HG02623 (cell line): ENCODE results near the gene RNF220.

Experiments used
- ATAC-seq: cut with Tn5 transposase; IDR thresholded peaks from one replicate; pipeline ENCODE4 v1.9.1; 2021; ENCODE audit warnings: moderate library complexity; ENCODE audit not compliant: unreplicated experiment

Gene RNF220

DNA sequence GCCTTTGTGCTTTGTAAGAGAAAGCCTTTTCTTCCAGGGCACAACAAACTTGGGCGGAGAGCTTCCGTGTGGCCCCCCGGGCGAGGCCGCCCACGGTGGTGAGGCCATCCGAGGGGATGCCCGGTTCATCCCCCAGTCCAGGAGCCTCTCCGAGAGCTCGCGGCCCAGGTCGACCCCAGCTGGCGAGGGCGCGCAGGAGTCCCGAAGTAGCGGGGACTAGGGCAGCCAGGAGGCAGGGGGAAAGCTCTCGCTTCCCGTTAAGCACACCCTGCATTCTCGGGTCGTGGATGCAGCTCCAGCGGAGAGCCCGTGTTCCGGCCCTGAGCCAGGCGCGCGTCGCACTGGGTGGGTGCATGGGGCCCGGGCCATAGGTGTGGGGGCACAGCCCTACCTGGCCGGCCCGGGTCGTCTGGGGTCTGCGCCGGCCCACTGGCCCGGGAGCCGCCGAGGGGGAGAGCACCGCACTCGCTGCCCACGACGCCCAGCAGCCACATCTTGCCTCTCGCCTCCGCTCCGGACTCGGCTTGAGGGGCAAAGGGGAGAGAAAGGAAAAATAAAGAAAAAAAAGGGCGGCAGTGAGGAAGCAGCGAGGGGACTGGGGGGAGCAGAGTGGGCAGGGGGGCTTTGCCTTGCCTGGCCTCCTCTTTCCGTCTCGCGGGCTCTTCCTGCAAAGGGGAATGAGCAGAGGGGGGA lies 1.8 kb downstream of the RNF220 start:
- no peak for ATAC-seq

DNA sequence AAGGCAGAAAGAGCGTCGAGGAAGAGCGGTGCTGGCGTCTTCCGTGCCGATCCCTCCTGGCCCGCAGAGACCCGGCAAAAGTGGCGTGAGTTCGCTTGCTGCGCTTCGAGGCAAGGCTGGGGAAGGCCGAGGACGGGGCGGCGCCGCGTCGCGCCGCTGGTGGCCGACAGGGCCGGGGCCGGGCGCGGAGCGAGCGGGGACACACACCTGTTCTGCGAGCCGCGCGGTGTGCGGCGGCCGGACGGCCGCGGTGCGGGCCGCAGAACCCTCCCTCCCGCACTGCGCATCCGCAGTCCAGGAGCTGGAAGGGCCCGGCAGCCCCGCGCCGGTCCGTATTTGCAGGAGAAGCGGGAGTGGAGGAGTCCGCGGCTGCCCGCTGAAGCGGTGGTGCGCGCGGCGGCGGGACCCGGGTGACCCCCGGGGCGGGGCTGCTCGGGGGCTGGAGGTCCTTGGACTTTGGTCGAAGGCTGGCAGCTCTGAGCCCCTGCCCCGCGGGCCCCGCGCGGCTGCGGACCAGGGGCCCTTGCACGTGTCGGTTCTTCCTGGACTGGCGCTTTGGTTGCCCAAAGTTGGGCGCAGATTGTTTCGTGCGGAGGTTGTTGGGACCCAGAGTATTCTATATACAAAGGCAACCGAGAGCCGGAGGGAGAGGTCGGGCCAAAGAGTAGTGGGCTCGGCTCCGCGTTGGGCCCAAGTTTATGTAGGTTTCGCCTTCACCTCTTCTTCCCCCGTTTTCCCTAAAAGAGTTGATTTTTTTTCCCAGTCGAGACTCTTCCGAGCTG lies 2.6 kb downstream of the RNF220 start:
- no peak for ATAC-seq

DNA sequence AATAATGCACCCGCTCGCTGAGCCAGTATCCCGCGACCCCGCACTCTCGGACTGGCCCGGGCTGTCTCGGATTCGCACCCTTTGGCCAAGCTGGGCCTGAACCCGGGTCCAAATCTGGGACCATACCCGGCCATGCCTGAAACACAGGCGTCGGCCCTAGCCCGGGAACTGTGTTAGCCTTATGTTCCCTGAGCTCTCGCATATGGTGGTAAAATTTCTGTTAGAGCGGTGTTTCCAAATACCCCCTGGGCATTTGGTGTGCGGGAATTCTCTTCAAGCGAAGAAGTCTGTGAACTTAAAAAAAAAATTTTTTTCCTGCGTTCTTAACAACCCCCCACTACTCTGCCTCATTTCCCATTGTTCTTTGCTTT lies 3.1 kb downstream of the RNF220 start:
- no peak for ATAC-seq

DNA sequence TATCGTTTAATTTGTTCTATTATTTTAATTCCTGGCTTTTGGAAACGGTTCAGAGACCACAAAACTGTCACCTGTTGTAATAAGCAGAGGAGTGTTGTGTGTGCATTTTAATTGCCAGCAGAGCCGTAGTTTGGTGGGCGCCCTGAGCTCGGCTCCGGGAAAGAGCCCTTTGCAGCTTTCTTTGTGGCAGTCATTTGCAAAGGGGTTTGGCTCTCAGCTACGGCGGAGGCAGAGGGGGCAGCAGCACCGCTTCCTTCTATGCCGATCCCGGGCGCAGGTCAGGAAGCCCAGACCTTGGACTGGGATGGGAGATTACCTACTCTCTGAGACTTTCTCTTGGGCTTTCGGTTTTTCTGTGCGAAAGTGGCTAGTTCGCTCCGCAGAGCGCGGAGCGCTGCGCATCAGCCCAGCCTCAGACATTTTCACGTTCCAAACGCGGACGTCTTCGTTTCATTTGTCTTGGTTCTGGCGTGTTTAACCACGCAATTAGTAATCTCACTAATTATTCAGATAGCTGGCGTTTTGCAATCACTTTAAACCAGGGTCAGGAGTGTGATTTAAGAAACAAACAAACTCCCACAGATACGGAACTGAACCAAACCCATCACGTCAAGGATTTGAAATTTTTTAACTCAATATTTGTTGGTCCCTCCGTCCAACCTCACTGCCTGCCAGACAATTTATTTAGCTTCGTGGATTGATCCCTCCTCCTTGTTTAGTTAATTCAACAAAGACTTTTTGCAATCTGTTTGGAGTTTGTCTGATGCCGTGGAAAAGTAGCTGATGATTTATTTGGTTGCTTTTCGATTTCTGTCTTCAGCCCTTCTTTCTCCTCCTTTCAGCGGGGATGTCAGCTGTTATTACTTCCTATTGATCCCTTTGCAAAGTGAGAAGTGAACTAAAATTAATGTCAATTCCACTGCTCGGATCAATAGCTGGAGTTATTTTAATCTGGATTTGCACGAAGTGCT lies 3.9 kb downstream of the RNF220 start:
- ATAC-seq: no peak

DNA sequence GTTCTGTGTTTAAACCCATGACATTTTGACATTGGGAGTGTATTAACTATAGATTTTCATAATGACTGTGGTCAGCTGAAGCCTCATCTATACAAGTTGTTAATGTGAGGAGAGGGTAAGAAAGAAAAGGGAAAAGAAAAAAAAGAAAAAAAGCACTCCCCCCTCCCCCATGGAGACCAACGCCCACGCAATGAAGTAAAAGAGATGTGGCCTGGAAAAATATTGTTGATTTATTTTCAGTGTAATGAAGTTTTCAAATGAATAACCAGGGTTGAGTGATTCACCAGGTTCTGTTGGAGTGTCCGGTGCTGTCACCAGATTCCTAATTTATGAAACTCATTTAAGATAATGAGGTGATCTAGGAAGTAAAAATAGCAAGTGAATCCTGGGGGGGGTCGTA lies 4.7 kb downstream of the RNF220 start:
- no peak for ATAC-seq

DNA sequence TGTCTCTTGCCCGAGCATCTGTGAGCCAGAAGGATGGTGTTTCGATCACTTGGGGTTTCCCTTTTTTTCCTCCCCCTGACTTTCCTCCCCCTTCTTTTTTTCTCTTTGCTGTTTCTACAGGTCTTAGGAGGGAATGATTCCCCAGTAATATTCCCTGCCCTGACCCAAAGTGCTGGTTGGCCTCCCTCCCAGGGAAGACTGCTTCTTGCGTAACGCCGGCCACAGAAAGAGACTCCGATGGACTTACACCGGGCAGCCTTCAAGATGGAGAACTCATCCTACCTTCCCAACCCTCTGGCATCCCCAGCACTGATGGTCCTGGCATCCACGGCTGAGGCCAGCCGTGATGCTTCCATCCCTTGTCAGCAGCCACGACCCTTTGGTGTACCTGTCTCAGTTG lies 6.8 kb downstream of the RNF220 start:
- no peak for ATAC-seq

DNA sequence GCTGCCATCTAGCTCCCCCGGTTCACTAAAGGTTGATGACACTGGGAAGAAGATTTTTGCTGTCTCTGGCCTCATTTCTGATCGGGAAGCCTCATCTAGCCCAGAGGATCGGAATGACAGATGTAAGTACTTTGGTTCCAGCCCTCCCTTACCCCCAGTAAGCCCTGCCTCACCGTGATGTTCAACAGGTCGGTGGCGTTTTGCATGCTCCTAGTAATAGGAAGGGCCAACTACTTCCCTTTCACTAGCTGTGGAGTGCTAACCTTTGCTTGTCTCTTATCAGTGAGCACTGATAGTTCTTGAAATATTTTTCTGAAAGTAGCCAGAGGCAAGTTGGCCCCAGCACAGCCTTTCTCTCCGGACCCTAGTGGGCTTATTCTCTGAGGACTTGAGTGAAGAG lies 7.5 kb downstream of the RNF220 start:
- ATAC-seq: no peak

DNA sequence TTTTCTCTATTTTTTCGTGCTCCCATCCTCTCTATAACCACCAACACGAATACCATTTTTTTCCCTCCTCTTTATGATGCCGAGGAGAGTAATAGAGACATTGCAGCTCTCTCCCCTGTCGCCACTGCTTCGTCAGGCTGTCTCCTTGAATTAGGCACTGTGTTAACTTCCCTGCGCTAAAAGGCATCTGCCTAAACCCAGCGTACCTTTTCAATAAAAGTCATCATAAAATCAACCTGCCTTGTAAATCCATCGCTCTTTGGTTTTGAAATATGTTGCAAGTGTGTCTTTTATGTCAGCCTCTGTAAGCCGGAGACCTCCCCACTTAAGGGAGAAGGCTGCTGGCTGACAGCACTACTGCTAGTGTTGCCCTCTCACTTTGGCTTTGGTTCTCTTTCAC lies 8.7 kb downstream of the RNF220 start:
- no peak for ATAC-seq

DNA sequence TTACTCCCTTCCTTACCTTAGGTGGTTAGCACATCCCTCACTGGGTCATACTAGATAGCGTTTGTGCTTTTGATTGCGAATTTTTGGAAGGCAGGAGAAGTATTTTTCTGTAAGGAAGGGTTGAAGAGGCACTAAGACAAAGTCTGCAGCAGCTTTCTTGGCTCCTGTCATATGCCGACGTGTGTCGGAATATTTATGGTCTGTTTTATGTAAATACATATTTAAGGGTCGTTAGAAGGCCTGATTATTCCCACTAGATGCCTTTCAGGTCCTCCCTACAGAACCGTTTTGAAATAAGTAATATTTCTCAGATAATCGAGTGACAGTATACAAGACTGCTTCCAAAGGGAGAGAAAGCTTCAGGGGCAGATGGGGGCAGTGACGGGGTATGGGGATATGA lies 10.0 kb downstream of the RNF220 start:
- ATAC-seq: no peak

DNA sequence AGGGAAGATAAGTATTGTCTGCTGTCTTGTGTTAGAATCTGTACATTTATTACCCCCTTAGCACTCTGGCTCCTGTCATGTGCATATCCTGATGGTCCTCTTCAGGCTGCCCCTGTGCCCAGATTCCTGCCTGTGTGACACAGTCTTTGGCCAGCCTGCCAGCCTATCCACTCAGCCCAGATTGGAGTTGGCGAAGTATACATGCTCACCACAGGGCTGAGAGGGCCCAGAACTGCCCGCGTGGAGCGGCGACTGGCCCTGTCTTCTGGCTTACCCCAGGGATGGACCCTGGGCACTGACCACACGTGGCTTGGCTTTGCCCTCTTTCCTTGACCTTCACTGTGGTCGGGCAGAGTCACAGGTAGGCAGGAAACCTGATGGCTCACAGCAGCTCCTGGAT lies 11.4 kb downstream of the RNF220 start:
- no peak for ATAC-seq

DNA sequence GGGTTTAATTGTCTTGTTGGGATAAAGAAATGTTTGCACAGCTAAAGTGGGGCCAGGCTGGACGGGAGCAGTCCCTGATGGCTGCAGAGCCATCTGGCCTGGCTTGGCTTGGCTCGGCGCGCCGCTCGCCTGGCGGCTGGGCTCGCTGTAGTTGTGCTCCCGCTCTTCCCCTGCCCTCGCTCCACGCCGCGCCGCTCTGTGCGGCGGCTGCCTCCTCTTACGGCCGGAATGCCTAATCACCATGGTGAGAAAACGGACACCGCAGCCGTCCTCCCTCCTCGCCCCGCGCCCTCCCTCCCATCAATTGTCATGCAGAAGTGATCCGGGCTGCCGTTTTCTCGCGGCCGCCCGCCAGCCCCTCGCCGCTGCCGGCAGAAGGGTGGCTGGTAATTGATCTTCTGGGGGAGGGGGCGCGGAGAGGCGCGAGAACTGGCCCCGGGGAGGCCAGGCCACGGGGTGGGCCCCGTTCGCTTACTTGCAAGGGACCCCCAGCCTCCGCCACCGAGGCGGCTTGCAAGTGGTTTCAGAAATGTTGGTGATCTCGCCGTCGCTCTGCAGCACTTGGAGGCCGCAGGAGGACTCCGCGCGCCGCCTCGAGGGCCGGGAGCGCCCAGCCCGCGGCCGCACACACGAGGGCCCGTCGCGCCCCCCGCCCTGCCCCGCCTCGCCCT lies 12.4 kb downstream of the RNF220 start:
- ATAC-seq: no peak

DNA sequence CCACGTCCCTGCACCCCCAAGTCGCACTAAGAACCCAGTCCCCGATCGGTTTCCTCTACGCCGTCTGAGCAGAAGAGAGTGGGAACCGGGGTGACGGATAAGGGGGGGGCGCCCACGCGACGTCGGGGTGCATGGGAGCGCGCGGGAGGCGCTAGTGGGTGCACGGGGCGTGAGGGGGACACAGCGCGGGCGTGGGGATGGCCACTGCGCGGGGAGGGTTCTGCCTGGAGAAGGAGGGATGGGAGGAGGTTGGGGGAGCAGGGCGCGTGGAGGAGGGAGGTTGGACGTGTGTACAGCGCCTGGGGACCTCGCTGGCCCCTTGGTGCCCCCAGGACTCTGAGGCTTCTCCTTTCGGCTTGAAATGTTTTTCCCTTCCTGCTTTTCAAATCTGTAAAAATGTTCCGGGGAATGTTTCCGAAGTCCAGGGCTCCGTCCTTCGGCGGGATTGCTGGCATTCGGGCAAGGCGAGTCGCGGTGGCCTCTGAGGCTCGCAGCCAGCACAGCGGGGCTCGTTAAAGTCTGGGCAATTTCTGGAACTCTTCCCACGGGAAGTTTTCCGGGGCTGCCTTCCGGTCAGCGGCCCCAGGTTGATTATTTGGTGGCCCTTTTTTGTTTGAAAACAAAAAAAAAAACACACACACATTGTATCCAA lies 13.1 kb downstream of the RNF220 start:
- no peak for ATAC-seq

DNA sequence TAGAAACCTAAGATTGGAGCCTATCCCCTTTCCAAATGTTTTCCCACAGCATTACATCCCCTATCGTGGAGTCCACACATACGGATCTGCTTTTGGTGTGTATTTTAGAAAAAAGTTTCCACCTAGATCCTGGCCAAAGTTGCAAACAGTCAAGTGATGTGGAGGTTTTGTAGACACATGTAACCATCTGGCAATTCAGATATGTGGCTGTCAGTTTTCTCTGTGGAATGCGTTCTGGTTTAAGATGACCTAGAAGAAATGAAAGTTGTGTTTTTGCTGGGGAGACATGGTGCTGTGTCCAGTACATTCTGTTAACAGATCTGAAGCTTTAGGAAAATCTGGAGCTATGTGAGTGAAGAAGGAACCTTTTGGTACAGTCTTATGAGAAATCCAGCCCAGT lies 14.8 kb downstream of the RNF220 start:
- ATAC-seq: no peak

DNA sequence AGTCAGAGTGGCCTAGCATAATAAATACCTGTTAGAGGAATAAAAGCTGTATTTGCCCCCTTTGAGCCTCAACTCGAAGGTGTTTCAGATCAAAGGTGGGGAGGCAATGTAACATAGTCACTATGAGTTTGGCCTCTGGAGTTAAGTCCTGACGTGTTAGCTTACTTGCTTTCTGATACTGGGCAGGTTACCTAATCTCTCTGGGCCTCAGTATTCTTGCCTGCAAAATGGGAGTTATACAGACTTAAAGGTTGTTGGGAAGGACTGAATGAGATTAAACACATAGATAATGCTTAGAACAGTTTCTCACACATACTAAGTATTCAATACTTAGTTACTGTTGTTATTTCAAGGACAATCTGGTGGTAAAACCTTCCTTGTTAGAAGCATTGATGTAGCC lies 15.5 kb downstream of the RNF220 start:
- no peak for ATAC-seq

DNA sequence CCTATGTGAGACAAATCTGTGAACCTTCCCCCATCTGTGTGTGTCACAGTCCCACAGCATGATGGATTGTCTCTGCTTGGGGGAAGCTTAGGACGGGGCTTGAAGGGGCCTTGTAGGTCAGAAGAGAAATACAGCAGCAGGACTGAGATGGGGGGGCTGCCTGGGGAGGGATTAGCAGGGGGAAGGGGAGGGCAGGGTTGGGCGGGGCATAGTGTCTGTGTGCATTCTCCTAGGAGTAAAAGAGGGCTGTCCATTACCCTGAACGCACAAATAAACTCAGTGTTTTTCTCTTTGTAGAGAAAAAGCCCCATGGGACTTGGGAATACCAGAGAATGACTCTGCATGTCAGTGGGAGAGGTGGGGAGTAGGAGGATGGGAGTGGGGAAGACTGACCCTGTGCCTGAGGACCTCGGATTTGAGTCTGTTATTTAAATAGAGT lies 16.4 kb downstream of the RNF220 start:
- ATAC-seq: no peak

DNA sequence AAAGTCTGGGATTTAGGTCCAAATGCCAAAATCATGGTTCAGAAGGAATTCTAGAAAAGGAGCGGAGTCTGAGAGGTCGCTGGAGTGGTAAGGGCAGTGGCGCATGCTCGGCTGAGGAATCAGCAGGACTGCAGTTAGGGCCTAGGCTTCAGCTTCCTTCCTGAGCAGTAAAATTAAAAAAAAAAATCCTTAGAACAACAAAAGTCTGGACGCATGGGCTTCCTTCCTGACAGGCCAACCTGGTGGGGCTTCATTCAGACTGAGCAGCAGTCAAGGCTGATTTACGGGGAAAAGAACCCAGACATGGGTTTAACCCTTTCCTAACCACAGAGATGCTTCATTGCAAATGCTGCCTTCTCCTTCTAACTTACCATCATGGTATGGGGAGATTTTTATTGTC lies 17.1 kb downstream of the RNF220 start:
- ATAC-seq: no peak

DNA sequence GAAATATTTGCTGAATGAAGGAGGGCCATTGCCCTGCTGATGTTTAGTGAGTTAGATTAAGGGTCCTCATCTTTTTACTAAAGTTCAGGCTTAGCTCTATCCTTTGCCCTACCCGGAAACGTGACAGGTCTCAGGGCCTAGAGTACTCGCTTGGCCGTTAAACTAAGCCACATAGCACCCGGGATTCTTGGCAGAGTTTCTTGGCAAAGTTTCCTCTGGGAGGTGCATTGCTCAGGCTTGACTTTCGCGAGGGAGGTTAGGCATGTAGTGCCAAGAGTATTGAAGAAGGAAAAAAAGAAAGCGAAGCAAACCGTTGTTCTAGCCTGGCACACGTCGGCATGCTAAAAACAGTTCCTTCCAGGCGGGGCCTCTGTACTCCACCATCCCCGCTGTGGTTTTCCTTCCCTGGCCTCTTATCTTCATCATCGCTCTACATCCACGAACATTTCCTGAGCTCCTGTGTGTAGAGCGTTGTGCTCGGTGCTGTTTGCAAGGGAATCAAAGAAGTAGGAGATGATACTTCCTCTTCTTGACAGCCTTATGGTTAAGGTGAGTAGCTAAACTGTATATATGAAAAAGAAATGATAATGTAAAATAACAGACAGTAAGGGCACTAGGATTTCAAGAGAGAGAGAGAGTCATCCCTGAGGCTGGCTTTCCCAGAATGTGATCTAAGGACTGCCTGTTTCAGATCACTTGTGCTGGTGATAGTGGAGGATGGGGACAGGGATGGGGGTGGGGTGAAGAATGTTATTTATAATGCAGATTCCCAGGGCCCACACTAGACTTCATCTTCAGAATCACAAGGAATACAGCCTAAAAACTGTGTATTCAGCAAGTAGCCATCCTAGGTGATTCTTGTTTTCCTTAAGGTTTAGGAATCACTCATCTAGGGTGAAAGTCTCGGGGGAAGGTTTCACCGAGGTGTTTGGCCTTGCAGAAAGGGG lies 18.8 kb downstream of the RNF220 start:
- ATAC-seq: no peak

DNA sequence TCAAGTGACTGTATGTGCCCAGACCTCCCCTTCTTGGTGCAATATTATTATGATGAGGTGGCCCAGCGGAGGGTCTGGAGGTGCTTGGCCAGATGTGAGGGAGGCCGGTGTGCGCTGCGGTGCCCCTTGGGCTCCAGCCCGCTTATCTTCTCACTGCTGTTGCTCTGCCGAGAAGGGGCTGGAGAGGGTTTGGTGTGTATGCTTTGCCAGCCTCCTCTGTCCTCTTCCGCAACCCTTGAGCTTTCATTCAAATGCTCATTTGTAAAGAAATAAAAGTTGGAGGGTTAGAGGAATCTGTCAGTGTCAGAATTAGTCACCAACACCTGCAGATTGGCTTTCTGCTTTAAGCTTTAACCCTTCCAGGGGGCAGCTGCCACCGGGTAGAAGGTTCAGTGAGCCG lies 19.7 kb downstream of the RNF220 start:
- no peak for ATAC-seq

DNA sequence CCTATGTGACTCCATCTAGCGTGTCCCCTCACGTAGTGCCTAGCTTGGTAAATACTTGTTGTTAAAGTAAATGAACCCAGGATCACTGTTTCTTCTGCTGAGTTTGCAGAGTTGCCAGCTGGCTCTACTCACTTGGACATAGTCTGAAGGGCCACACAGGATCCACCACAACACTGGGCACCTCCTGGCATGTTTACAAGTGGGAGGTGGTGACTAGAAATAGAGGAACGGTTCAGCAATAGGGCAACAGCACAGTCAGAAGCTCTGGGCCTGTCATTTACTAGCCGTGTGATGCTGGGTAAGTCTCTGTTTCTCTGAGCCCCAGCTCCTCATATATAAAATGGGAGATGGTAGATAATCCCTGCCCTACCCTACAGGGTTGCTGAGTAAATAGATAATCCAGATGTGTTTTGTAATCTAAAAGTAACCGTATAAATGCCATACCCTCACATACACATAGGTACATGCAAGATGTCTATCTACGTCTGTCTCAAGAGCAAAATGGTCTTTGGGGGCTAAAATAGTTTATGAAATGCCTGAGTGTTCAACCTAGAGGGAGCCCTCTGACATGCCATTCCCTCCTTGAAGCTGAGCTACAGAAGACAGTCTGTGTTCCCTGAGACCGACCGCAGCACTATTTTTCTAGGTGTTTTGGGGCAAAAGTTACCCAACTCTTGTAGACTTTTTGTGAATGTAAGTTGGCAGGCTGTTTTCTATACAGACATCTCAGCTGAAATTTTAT lies 20.5 kb downstream of the RNF220 start:
- no peak for ATAC-seq
